HepG2 (cell line): ENCODE results near the gene TCFL5. TPM values are rescaled to one million over a fixed set of nuclear protein-coding genes. Genes with fewer than 3 reads are reported as not detected.
A peak's percentile ranks its signal among the peaks of the same experiment; 100 is the strongest.

Experiments used
- AFF4 ChIP-seq: sonication (generic); formaldehyde crosslinking; IDR thresholded peaks from 2 replicates; pipeline ENCODE4 v1.4.0; 2020; ENCODE audit warnings: missing genetic modification reagents
- CHD2 ChIP-seq: IDR thresholded peaks from 2 replicates; pipeline ENCODE4 v1.6.1; 2011; ENCODE audit warnings: low read depth, low read length, improper control_type of control experiment
- ERF ChIP-seq: IDR thresholded peaks from 2 replicates; pipeline ENCODE4 v1.6.1; 2018; ENCODE audit warnings: missing biosample characterization, missing genetic modification reagents
- EZH2 ChIP-seq: conservative IDR thresholded peaks from 2 replicates; pipeline ENCODE4 v1.6.1; 2012; ENCODE audit warnings: mild to moderate bottlenecking, low read depth, low read length, moderate library complexity
- GATAD1 ChIP-seq: IDR thresholded peaks from 2 replicates; pipeline ENCODE4 v1.6.1; 2016; ENCODE audit warnings: missing genetic modification reagents, missing compliant biosample characterization
- HES4 ChIP-seq: sonication (generic); formaldehyde crosslinking; IDR thresholded peaks from 2 replicates; pipeline ENCODE4 v1.9.0; 2021; ENCODE audit warnings: mild to moderate bottlenecking, missing genetic modification reagents, borderline replicate concordance
- JUNB ChIP-seq: sonication (generic); formaldehyde crosslinking; IDR thresholded peaks from 2 replicates; pipeline ENCODE4 v1.8.0; 2022; ENCODE audit warnings: missing genetic modification reagents, mild to moderate bottlenecking, borderline replicate concordance
- MEF2D ChIP-seq: sonication (generic); formaldehyde crosslinking; IDR thresholded peaks from 2 replicates; pipeline ENCODE4 v1.5.1; 2020; ENCODE audit warnings: mild to moderate bottlenecking, missing genetic modification reagents
- NCOR1 ChIP-seq: fragments of 200-600 bp; sonication (generic); IDR thresholded peaks from 2 replicates; pipeline ENCODE4 v1.7.0; 2017; ENCODE audit warnings: antibody characterized with exemption, low read length, borderline replicate concordance
- PCBP1 ChIP-seq: fragments of 200-400 bp; formaldehyde crosslinking; IDR thresholded peaks from 2 replicates; pipeline ENCODE4 v1.6.1; 2017; ENCODE audit warnings: mild to moderate bottlenecking, low read depth, low read length, borderline replicate concordance
- RARA ChIP-seq: IDR thresholded peaks from 2 replicates; pipeline ENCODE4 v1.6.1; 2016; ENCODE audit warnings: missing genetic modification reagents, missing compliant biosample characterization
- SCMH1 ChIP-seq: sonication (generic); formaldehyde crosslinking; IDR thresholded peaks from 2 replicates; pipeline ENCODE4 v1.9.0; 2021; ENCODE audit warnings: missing genetic modification reagents, mild to moderate bottlenecking, borderline replicate concordance
- SIX1 ChIP-seq: sonication (generic); formaldehyde crosslinking; IDR thresholded peaks from 2 replicates; pipeline ENCODE4 v1.4.0; 2020; ENCODE audit warnings: missing genetic modification reagents, borderline replicate concordance
- SP1 ChIP-seq, 2 experiments: fragments of 450-650 bp in 1 of 2; sonication (generic) in 1 of 2; formaldehyde crosslinking in 1 of 2; IDR thresholded peaks; 2 replicates each; pipeline versions ENCODE4 v1.4.0 to v1.6.1; 2016 to 2020; ENCODE audit warnings: missing genetic modification reagents in 1 of 2
- SP4 ChIP-seq: sonication (generic); formaldehyde crosslinking; IDR thresholded peaks from 2 replicates; pipeline ENCODE4 v1.8.1; 2023; ENCODE audit warnings: mild to moderate bottlenecking, missing genetic modification reagents
- TCF7 ChIP-seq: sonication (generic); IDR thresholded peaks from 2 replicates; pipeline ENCODE4 v1.6.1; 2016; ENCODE audit warnings: antibody characterized with exemption, low read depth
- TFE3 ChIP-seq: IDR thresholded peaks from 2 replicates; pipeline ENCODE4 v1.6.1; 2016
- ZBTB34 ChIP-seq: sonication (generic); formaldehyde crosslinking; IDR thresholded peaks from 2 replicates; pipeline ENCODE4 v1.8.0; 2022; ENCODE audit warnings: mild to moderate bottlenecking, missing genetic modification reagents
- ZBTB7B ChIP-seq: sonication (generic); formaldehyde crosslinking; IDR thresholded peaks from 2 replicates; pipeline ENCODE4 v1.4.0; 2020; ENCODE audit warnings: missing genetic modification reagents
- ZNF354B ChIP-seq: sonication (generic); formaldehyde crosslinking; IDR thresholded peaks from 2 replicates; pipeline ENCODE4 v1.8.0; 2022; ENCODE audit warnings: mild to moderate bottlenecking, missing genetic modification reagents
- ZSCAN31 ChIP-seq: sonication (generic); formaldehyde crosslinking; IDR thresholded peaks from 2 replicates; pipeline ENCODE4 v1.5.0; 2020; ENCODE audit warnings: low read depth, mild to moderate bottlenecking, missing genetic modification reagents
- ZSCAN9 ChIP-seq: IDR thresholded peaks from 2 replicates; pipeline ENCODE4 v1.6.1; 2016; ENCODE audit warnings: borderline replicate concordance
- polyA plus RNA-seq, 8 experiments: library from polyadenylated mRNA; depleted of rRNA in 3 of 8; stranded (reverse) in 7 of 8; unstranded in 1 of 8; fragments of >200 nt; fragmentation: Illumina TruSeq in 4 of 8; extraction: Trizol in 4 of 8; gene quantifications; 2 replicates each; pipeline versions ENCODE4 v1.2.1 to v1.2.3, GENCODE V29; 2011 to 2016; ENCODE audit warnings: low read depth in 4 of 8, missing spikeins in 1 of 8, mixed read lengths in 1 of 8; ENCODE audit not compliant: insufficient read depth in 1 of 8
- total RNA-seq, 5 experiments: library from RNA; depleted of rRNA; stranded (reverse); fragments of >200 nt; fragmentation: Illumina TruSeq; extraction: Trizol; gene quantifications; 2 replicates each; pipeline ENCODE4 v1.2.3, GENCODE V29; 2016; ENCODE audit warnings: low read depth in 1 of 5

TCFL5 gene
- total and polyA plus RNA-seq, 2 of the 13 experiments (the other 11 are each of a cell fraction or from before 2014, with no cell fraction given): 14.8 to 20.0 TPM

GRCh38 chr20:62791301-62792181 is 70.1 kb downstream of the TCFL5 start (continued):
- no peak for TF ChIP-seq NCOR1
- TF ChIP-seq HES4: peak; percentile 65; the same call in 1 of the 2 replicates
- TF ChIP-seq ZNF354B (CRISPR knock-in tag): no peak
- 0 out of 2 replicates have a peak, but pooled peaks have one; percentile 17 for TF ChIP-seq SP4
- TF ChIP-seq RARA (CRISPR knock-in tag): peak; percentile 85
- no peak for TF ChIP-seq ZBTB34 (CRISPR knock-in tag)
- TF ChIP-seq PCBP1: no peak
- TF ChIP-seq JUNB (CRISPR knock-in tag): no peak
- TF ChIP-seq CHD2: no peak
- TF ChIP-seq TCF7: no peak
- TF ChIP-seq SIX1: peak; percentile 75; the same call in 1 of the 2 replicates
- peak; percentile 77; the same call in 1 of the 2 replicates for TF ChIP-seq MEF2D
- TF ChIP-seq ZBTB7B (CRISPR knock-in tag): peak; percentile 91
- TF ChIP-seq SP1 (IDR thresholded peaks at IDR 0.05): no peak
- peak; percentile 52 for TF ChIP-seq SP1 (CRISPR knock-in tag; IDR thresholded peaks at IDR 0.05)
- TF ChIP-seq EZH2: 0 out of 2 replicates have a peak, but pooled peaks have one; percentile 17
- TF ChIP-seq ZSCAN31 (CRISPR knock-in tag): peak; percentile 81; the same call in 1 of the 2 replicates
- peak; percentile 83 for TF ChIP-seq ERF
- TF ChIP-seq GATAD1: peak; percentile 78
- TF ChIP-seq TFE3 (CRISPR knock-in tag): 0 out of 2 replicates have a peak, but pooled peaks have one; percentile 40
- no peak for TF ChIP-seq AFF4
- TF ChIP-seq ZSCAN9 (CRISPR knock-in tag): peak; percentile 89
- no peak for TF ChIP-seq SCMH1 (CRISPR knock-in tag)
